ENCODE data around the gene APBB1.

GRCh38 chr11:6378640-6378989, 40.3 kb downstream of the APBB1 start:
- no peak for TF ChIP-seq CTCF (IDR thresholded peaks at IDR 0.05; ENCODE audit: insufficient read depth, low read length)
- TF ChIP-seq POLR2AphosphoS5 (IDR thresholded peaks at IDR 0.05; ENCODE audit: low read depth) = no peak
- TF ChIP-seq GABPA (IDR thresholded peaks at IDR 0.05; ENCODE audit: low read depth) = no peak
- TF ChIP-seq SPI1 (IDR thresholded peaks at IDR 0.05; ENCODE audit: borderline replicate concordance, low read depth) = no peak
